Fibroblast of lung (primary cell): ENCODE measurements around the gene RBM20.

ENCODE experiments used
- CTCF ChIP-seq, 2 donors: IDR thresholded peaks in 1 of 2; conservative IDR thresholded peaks in 1 of 2; 1 replicate in 1 of 2; 2 replicates in 1 of 2; pipeline ENCODE4 v1.5.1; 2011 to 2012; ENCODE audit warnings: low read length in 2 of 2, control low read depth in 1 of 2, inconsistent platforms in 1 of 2, low read depth in 1 of 2, mild to moderate bottlenecking in 1 of 2
- EZH2 ChIP-seq: IDR thresholded peaks from 2 replicates; pipeline ENCODE4 v1.5.1; 2012; ENCODE audit warnings: low read length, control low read depth, mild to moderate bottlenecking; ENCODE audit errors: missing control alignments

DNA sequence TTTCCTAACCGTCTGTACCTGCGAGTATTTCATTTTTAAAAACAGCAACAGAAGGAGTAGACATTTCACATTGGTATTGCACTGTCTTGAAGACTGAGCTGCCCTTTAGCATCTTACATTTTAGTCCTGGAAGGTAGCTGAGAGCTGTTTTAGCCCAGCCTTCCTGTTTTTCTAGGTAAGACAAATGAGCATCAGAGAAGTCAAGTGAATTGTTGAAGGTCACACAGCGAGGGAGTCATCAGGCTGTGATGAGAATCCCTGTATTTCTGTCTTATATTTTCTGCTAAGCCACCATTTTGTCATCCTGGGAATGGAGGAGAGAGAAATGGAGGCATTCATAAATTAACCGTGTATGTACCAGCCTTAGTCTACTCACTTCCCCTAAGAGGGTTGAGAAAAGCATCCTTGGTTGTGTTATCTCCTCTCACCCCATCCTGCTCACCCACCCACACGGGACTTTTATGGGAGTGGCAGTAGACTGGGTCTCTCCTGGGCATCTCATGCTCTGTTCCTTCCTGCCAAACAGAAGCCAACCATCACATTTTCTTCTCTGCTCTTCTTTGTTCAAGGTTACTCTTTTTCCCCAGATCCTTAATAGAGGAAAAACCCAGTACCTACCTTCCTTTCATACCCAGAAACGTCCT lies 8.5 kb downstream of the RBM20 start:
- TF ChIP-seq CTCF (conservative IDR thresholded peaks at IDR 0.05 in 1 of 2, IDR thresholded peaks at IDR 0.05 in 1 of 2; ENCODE audit: low read depth in 1 of 2, low read length in 2 of 2) (no peak), EZH2 (no peak)
